Ecto neural progenitor cell (in vitro differentiated cells): ENCODE results near the gene SART3.
A peak's percentile ranks its signal among the peaks of the same experiment; 100 is the strongest.
"Not testable (repeated sequence)": the region's sequence is repeated elsewhere in the genome, so short reads cannot be mapped to it uniquely, and the experiment has no call there.

Source experiments
- DNase-seq: peaks from one replicate; pipeline ENCODE4 v3.0.0-alpha.2; 2018; ENCODE audit warnings: low spot score

The SART3 gene

DNA sequence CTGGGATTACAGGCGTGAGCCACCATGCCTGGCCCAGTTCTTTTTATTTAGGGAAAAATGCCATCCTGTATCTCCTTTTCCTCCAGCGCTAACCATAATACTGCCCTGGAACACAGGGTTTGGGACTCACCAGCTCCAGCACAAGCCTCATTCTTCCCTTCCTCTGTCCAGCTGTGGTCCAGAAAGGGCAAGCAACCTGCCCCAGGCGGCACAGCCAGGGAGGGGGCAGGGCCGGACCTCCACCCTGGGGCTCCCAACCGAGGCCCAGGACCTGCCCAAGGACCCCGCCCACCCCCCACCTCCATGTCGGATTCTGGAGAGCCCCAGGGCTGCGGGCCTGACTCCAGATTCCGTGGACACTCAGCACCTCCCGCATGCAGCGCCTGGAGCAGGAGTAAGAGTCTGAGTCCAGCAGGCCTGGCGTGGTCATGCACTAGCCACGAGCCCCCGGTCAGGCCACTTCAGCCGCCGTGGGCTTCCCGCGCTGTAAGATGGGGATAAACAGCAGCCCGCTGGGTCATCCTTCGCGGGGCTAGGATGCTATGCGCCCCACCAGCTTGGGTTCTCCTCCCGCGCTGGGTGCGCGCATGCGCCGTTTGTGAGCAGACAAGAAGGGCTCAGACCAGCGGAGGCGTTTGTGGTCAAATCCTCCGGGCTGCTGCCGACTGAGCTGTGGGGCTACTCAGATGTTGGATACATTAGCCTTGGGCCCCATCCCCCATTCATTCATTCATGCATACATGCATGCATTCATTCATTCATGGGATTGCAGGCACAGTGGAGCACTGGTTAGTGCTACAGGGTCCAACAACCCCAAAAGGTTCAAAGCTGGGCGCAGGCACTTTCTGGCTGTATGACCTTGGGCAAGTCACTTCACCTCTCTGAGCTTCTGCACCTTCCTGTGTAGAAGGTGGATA is 20.6 kb upstream of the SART3 start:
- DNase-seq: no peak

DNA sequence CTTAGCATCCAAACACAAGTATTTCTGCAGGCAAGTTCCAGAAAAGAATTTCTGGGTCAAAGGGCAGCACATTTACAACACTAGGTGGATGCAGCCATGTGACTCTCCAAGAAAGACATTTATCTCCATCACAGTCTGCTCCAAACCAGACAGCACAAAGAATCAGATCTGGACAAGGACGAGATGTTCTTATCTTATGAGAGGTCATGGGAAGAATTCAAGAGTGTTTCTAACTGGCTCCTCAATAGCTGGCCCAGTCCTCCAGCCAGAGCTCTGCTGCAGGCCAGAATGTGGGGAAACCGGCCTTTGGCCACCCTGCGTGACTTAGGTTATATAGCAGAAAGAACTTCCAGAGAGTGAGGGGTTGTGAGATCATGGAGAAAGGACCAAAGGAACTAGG is 19.6 kb upstream of the SART3 start:
- DNase-seq: no peak

DNA sequence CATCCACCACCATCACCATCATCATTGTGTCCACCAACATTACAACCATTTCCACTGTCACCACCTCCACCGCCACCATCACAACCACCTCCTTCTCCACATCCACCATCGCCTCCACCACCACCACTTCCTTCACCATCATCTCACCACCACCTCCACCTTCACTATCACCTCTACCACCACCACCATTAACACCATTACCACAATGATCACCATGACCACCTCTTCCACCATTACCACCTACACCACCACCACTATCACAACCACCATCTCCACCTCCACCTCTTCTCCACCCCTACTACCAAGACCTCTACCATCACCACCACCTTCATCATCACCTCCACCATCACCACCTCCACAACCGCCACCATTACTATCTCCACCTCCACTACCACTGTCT is 17.8 kb upstream of the SART3 start:
- no peak for DNase-seq

DNA sequence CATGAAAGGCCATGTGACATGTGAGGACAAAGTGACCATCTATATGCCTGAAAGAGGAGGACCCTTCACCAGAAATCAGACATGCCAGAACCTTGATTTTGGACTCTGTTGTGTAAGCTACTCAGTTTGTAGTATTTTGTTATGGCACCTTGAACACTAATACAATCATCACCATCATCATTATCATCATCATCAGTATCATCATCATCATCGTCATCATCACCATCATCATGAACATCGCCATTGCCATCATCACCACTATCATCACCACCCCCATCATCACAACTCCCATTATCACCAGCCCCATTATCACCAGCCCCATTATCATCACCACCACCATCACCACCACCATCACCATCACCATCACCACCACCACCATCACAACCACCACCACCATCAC is 17.3 kb upstream of the SART3 start:
- DNase-seq: no peak

DNA sequence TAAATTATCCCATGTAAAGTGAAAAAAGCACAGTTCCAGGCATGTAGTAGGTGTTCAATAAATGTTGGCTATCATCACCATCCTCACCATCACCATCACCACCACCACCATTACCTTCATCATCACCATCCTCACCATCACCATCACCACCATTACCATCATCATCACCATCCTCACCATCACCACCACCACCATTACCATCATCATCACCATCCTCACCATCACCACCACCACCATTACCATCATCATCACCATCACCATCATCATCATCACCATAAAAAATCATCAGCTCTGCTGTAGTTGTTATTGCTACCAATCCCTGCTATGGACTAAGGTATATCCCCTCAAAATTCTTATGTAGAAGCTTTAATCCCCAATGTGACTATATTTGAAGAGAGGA is 16.5 kb upstream of the SART3 start:
- no peak for DNase-seq

DNA sequence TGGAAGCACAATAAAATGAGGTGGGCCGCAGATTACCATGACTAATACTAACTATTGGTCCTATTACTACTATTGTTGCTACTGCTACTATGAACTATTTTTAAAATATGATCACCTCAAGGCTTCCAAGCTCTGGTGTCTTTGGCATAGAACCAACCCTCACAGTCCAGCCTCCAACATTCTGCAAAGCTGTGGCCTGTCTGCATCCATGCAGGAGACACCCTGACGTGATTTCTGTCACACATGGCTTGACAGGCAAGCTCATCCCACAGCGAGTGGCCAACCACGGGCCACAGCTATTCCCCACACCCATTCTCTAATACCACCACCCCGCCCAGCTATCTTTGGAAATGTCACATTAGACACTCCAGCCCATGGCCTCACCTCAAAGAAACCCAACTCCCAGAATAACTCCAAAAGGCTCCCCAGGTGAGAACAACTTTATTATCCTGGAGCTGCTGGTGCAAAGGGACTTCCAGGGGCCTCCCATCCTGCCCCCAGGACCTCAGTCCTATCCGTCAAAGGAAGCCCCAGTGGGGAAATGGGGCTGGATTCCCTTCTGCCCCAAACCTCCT is 15.8 kb upstream of the SART3 start:
- DNase-seq: peak; percentile 10

DNA sequence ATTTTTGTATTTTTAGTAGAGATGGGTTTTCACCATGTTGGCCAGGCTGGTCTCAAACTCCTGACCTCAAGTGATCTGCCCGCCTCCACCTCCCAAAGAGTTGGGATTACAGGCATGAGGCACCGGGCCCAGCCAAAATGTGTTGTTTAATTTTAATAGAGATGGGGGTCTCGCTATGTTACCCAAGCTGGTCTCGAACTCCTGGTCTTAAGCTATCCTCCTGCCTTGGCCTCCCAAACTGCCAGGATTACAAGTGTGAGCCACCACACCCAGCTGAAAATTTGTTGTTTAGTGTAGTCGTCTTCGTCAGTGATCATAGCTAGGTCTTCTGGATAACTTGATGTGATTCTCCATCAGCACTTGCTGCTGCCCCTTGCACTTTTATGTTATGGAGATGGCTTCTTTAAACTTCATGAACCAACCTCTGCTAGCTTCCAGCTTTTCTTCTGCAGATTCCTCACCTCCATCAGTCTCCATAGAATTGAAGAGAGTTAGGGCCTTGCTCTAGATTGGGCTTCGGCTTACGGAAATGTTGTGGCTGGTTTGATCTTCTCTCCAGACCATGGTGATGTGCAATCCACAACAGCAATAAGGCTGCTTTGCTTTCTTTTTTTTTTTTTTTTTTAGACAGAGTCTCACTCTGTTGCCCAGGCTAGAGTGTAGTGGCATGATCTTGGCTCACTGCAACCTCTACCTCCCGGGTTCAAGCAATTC is 14.4 kb upstream of the SART3 start:
- peak; percentile 24 for DNase-seq

DNA sequence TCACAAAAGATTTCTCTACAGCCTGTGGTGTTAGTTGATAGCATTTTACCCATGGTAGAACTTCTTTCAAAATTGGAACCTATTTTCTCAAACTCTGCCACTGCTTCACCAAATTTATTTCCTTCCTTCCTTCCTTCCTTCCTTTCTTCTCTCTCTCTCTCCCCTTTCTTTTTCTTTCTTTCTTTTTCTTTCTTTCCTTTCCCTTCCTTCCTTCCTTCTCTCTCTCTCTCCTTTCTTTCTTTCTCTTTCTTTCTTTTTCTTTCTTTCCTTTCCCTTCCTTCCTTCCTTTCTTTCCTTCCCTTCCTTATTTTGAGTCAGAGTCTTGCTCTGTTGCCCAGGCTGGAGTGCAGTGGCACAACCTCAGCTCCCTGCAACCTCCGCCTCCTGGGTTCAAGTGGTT is 13.3 kb upstream of the SART3 start:
- not testable (repeated sequence) for DNase-seq

DNA sequence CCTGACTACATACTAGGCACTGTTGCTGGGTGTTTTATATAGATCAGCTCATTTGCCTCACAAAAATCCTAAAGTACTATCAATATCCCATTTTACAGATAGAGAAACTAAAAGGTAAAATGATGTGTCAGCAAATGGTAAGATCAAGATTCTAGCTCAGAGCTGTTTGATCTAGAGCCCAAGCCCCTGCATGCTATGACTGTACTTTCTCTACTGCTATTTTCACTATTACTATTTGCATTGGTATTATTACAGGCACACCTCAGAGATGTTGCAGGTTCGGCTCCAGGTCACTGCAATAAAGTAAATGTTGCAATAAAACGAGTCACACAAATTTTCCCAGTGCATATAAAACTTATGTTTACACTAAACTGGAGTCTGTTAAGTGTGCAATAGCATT is 12.3 kb upstream of the SART3 start:
- peak; percentile 0 for DNase-seq

DNA sequence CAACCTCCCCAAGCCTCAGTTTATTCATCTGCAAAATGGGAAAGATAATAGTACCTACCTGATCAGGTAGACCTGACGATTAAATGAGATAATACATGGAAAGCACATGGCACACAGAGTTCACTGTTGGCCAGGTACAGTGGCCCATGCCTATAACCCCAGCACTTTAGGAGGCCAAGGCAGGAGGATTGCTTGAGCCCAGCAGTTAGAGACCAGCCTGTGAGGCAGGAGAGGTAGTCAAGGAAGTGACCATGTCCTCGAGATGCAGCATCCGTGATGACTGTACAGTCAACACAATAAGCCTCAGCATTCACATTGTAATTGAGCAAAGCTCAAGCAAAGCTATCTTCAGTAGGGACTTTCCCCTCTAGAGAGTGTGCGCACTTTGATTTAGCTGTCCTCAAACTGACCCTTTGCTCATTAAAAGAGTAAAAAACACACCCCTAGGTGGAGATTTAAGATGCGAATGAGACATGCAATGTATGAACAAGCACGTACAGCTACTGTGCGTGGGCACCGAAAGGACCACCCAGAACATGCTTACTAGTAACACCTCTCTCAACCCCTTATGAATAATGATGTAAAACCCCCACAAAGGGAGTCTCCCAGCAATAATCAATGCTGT is 11.3 kb upstream of the SART3 start:
- no peak for DNase-seq

DNA sequence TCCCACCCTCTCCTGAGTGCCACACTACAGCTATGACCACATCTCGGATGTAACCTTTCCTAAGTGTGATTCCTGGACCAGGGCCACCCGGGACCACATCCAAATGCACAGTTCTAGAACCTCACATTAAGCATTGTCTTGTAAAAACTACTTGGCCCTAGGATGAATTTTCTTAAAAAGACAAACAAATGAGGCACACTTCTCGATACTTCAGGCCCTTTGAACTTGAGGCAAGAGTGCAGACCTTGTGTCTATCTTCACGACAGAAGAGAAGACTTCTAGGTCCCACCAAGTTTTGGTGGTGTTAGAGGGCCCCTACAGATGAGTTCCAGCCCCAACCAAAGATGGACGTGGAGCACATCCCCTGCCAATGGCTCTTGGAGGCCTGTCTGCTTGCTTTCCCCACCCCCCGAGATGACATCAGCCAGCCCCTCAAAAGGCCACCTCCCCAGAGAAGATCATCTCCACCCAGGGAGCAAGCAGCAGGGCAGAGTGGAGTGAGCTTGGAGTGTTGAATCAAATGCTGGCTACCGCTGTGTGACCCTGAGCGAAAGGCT is 10.7 kb upstream of the SART3 start:
- DNase-seq: no peak

DNA sequence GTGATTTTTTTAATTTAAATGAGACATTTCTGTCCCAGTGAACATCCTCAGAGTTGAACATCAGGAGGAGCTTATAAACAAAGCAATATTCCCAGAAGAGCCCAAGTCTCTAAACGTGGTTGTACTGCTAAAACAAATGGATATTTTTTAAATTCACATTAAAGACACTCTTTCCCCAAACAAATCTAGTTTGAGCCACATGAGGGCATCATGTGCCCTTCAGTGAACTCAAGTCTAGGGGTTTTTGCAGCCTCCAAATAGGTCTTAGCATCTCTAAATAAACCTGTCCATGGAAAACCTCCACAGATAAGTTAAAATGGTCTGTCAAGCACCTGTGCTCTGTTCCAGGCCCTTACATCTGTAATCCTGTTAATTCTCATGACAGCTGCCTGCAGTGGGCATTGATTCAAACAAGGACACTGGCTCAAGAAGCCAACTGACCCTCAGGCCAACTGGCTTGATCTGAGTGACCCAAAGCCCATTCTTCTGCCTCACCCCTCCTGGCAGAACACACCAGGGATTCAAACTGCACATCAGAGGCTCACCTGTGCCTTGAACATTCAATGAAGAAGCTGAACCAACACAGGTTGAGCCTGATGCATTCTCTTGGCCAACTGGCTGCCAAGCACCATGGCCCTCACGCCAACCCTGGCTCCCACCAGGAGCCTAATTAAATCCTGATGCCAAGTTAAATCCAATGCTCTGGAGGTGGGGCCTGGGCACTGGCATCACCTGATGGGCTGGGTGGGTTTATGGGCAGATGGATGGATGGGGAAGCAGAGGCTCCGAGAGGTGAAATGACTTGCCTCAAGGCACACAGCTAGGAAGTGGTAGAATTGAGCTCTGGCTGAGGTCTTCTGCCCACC is 10.0 kb upstream of the SART3 start:
- DNase-seq: peak; percentile 47

DNA sequence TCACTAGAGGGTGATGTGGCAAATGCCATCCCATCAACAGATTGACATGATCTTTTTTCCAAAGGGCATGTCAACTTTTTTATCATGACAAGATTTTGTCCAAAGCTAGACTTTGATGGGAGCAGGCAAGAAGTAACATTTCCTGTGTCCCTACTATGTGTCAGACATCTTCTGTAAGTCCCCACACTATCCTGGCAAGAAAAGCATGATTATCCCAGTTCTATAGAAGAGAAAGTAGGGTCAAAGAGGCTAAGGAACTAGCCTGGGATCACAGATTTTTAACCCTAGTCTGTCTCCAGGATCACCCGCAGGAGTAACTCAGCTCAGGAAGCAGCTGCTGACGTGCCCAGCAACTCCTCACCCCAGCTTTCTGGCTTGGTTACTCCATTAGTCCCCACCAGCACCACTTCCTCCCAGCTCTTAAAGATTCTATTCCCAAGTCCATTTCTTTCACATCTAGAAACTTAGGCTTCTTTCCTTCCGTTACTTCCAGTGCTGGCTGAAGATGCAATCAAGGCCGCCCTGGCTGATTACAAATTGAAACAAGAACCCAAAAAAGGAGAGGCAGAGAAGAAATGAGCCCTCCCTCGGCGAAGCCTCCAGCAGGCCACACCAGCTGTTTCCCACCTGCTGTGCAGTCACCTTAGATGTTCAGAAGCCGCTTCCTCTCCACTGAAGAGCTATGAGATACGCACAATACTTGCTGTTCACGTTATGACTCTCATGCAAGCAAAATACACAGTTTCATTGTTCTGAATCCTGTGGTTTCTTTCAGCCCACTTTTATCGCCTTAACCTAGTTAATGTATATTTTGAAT is 7.6 kb upstream of the SART3 start:
- DNase-seq: peak; percentile 32

DNA sequence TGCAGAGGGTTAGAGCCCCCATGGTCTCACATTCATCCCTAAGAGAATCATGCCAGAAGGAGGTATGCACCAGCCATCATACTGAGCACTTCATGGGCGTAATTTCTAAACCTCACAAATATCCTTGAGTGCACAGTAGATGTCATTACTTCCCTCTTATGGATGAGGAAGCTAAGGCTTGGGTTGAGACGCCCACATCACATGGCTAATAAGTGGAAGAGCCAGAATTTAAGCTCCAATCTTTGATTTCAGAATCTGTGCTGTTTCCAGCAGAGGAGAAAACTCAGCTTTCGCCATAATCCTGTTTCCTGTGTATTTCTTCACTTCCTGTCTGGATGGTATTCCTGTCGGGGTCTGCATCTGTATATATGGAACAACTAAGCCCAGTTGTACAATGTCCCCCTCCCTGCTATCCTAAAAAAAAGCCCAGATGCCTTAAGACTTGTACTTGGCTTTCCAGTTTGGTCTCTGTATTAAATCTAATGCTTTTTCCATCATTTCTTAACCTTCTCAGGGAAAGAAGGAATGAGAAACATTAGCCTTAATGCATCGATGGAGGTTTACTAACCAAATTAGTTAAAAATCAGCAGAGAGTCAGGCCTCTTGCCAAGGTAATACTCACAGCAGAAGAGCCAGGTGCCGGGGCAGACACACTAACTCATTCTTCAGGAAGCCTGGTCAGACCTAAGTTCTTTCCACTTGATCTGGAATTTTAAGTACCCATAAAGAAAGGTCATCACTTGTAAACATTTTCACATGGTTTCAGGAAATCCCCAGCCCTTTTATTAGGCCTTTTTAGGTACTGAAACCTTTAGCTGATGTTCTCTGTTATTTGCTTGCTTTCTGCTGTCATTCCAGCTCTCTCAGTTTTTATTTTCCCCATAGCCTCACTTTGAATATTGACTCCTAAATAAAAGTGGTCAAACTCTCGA is 6.7 kb upstream of the SART3 start:
- DNase-seq: peak; percentile 6

DNA sequence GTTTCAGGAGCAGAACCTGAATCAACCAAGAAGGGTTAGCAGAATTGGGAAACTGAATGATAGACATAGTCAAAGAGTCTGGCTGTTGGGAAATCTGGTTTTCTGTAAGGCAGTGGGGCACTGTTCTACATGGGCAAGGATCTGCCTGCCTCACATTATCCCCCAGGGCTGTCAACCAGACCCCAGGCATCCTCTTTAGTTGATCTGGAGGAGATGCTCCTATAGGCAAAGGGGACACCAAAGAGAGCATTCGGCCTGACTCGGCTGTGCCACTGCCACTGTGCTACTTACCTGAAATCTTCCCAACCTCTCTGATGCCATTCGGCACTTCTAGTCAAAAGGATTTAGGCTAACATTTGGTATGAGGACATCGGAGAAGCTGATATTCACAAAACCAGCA is 5.5 kb upstream of the SART3 start:
- DNase-seq: peak; percentile 28

DNA sequence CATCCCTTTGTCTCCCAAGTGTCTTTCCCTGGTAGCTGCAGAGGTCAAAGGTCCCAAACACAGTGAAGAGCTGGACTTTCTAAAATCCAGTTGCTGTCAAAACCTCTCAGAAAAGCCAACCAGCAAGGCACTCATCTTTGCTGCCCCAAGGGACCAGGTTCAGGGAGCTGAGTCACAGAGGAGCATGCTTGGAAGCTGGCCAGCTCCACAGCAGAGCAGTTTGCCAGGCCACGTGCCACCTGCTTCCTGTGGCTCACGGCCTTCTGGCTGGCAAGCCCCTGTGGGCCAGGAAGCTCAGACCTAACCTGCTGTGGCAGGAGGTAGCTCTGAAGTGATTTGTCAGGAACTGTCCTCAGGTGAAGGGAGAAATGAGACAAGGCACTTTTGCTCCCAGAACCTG is 5.0 kb upstream of the SART3 start:
- peak; percentile 38 for DNase-seq

DNA sequence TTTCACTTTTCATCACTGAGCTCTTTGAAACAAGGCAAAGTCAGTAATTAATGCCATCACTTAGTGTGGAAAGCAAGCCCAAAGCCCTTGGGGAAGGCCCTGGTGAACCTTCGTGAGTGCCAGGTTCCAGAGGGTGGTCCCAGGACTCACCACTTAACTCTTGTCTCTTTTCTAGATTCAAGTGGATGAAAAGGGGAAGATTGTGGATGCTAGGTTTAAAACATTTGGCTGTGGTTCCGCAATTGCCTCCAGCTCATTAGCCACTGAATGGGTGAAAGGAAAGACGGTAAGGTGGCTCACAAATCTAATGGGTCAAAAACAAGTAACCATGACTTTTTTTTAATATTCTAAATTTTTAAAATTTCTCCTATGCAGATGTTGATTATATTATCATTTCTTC is 4.2 kb upstream of the SART3 start:
- peak; percentile 19 for DNase-seq

DNA sequence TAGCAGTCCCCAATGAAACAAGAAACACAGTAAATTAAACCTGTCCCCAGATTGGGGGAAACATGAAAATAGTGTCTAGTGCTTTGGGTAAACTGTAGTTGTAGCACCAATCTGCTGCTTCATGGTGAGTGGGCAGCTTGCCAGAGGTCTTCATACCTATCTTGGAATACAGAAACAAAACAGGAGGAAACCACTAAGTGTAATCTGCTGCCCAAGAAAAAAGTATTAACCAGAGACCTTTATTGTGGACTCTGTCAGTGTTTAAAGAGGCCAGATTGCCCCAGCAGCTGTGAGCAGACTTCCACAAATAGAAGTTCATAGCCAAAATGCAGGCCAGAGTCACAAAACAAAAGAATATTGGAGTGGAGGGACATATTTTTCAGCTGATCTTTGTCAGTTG is 3.8 kb upstream of the SART3 start:
- DNase-seq: peak; percentile 28

DNA sequence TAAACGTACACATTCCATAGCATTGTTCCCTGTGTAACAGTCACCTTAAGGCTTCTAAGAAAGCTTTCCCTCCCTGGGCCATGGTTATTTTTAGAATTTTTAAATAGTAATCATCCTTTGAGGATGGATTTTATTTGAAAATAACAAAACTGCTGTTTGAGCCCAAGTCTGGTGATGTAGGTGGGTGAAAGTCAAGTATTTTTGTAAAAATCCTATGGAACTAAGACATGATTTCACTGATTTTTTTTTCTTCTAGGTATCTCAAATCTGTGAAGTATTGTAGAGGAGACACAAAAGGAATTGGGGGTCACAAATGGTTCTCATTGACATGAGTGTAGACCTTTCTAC is 2.8 kb upstream of the SART3 start:
- DNase-seq: no peak
